PC-9 (cell line): Measurements from ENCODE around the gene OPRM1.

Source experiments
- CTCF ChIP-seq: fragments of 200-600 bp; sonication (generic); conservative IDR thresholded peaks from 2 replicates; pipeline ENCODE4 v1.6.1; 2017; ENCODE audit warnings: mixed run types, antibody characterized with exemption, mild to moderate bottlenecking, moderate library complexity
- EZH2 ChIP-seq: fragments of 200-600 bp; sonication (generic); IDR thresholded peaks from 2 replicates; pipeline ENCODE4 v1.8.0; 2017; ENCODE audit warnings: antibody characterized with exemption, low read depth

GRCh38 chr6:154245506-154245905 is 206.5 kb downstream of the OPRM1 start:
- TF ChIP-seq CTCF, result no peak
- TF ChIP-seq EZH2, result no peak
